SHP77 treated with DMSO at 0.1 percent for 48 hours (cell line): ENCODE measurements around the gene HECTD3.
A peak's percentile ranks its signal among the peaks of the same experiment; 100 is the strongest.

Source experiments
- DNase-seq: peaks from one replicate; lab custom pipeline; 2025; lab: John Stamatoyannopoulos, UW

Gene HECTD3

GRCh38 chr1:45010855-45011811 is at the start of gene HECTD3:
Gene HECTD3, minus strand, starts transcription at chr1:45011324. Its CDS starts 67 bp downstream, at chr1:45011257.
- DNase-seq: peak; percentile 72

GRCh38 chr1:45059829-45060228 is 48.7 kb upstream of the HECTD3 start:
- no peak for DNase-seq

DNA sequence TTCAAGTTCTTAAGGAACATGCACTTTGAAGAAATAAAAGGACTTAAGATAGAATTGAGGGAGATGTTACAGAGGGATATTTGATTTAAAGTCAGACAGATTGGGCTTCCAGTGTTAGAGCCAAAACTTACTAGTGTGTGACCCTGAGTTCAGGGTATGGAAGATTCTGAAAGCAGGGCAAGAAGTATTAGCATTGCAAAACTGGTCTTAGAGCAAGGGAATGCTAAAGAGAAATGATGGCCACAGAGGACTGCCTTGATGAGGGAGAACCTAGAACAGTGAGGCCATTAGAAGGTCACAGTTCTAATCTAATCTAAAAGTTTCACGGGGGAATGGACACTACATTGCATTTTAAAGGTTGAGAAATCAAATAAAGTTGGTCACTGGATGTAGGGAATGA is 46.4 kb upstream of the HECTD3 start:
- no peak for DNase-seq

- no peak for DNase-seq
Measured at GRCh38 chr1:45051005-45051772, 40.1 kb upstream of the HECTD3 start.

DNA sequence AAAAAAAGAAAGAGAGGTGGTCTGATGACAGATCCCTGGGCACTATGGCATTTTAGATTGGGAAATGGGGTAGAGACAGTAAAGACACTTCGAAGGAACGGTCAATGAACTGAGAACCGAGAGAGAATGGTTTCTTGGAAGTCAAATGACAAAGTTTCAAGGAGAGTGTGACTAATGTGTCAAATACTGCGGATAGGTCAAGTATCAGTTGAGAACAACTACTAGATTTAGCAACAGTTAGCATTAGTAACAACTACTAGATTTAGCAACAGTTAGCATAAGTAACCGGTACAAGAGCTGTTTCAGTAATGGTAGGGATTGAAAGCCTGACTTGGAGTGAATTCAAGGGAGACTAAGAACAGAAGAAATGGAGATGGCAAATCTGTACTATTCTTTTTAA is 35.9 kb upstream of the HECTD3 start:
- DNase-seq: no peak

- DNase-seq: no peak
Measured at GRCh38 chr1:45044916-45045315, 33.8 kb upstream of the HECTD3 start.

- no peak for DNase-seq
Measured at GRCh38 chr1:45043094-45043493, 32.0 kb upstream of the HECTD3 start.

DNA sequence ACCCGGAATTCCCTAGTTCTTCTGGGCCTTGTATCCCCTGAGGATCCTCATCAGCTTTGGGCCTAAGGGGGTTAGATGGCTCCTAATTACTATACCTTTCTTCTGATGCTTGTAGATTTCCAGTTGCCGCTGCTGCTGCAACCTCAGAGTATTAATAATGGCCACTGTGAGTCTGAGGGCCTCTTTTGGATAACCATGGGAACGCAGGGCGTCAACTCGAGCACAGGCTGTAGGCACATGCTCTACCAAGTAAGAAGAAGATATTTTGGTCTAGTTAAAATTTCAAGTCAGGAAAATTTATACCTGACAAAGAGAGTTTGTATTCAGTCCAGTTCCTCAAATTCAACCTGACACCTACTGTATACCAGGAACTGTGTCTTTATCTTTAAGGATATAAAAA is 29.2 kb upstream of the HECTD3 start:
- DNase-seq: no peak

DNA sequence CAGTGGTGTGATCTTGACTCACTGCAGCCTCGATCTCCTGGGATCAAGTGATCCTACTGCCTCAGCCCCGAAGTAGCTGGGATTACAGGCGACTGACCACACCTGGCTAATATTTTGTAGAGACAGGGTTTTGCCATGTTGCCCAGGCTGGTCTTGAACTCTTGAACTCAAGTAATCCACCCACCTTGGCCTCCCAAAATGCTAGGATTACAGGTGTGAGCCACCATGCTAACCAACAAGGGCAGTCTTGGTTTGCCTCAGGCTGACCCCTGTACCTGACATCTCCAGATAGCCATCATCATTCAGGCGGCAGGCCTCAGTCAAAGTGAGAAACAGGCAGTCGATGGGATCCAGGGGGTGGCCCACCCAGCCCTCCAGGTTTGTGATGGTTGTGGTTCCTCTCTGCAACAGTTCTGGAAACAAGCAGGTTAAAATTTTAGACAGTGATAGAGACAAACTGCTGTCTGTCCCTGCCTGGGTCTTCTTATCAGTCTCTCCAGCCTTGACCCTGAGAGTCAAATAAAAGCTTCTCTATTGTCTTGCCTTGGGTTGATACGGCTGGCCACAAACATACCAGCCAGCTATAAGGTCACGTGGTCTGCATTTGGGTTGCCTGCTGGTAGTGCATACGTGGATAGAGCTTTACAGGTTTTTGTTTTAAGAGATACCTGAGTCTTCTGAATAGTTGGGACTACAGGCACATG is 27.7 kb upstream of the HECTD3 start:
- no peak for DNase-seq

DNA sequence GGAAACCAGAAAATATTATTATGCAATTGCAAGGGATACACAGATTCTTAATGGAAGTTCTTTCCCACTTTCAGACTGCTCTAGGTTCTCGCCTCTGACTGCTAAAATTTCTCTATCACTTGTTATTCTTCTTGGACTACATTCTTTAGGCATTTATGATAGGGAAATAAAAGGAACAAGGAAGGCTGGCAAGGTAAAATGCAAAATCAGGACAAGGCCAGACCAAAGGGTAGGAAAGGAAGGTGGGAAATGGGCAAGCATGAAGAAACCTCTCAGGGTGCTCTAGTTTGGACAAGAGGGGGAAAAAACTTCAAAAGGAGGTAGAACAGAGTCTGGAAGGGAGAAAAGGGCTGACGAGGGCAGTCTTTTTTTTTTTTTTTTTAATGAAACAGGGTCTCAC is 27.1 kb upstream of the HECTD3 start:
- DNase-seq: no peak

DNA sequence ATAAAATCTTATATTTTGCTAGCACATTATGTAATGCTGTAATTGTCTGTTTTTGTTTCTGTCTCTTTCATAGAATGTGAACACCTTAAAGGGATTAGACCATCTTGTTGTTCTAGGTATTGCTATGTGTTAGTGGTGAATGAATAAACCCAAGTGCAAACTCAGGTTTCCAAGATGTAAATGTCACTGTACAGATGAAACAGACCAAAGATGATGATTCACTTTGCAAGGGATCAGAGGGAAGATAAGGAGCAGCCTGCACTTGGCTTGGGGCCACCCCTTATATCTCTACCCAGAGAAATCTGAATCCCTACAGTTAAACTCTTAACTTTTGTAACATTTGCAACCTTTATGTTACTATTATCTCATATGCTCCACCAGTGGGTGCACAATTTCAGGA is 26.3 kb upstream of the HECTD3 start:
- DNase-seq: no peak

- no peak for DNase-seq
Measured at GRCh38 chr1:45035631-45036301, 24.6 kb upstream of the HECTD3 start.

DNA sequence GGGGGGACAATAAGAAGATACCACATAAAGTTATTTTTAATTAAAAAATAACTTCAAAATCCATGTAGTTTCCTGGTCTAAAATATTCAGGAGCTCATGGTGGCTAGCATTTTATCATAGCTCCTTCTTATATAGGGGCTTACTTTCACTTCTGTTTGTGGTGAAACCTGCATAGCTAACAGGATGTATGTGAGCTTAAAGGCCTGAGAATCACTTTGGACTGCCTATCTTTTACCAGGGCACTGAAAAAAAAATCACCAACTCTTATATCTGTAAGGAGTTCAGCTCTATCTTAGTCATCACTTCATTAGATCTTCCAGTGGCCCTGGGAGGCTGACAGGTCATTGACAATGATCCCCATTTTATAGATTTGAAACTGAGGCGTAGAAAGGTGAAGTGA is 22.2 kb upstream of the HECTD3 start:
- no peak for DNase-seq

- DNase-seq: no peak
Measured at GRCh38 chr1:45032837-45033236, 21.7 kb upstream of the HECTD3 start.

DNA sequence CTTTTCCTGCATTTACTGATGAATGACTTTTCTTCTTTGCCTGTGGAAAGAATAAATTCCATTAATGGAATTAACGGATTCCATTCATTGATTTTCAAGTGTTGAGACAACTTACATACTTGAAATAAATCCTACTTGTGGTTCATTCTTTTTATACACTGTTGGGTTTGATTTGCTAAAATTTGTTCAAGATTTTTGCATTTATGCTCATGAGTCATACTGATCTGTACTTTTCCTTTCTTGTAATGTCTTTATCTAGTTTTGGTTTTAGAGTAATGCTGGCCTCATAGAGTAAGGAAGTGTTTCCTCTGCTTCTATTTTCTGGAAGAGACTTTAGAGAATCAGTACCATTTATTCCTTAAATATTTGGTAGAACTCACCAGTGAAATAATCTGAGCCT is 15.3 kb upstream of the HECTD3 start:
- DNase-seq: no peak

GRCh38 chr1:45023663-45024062 is 12.5 kb upstream of the HECTD3 start:
- DNase-seq: no peak

- DNase-seq: peak; percentile 85
Measured at GRCh38 chr1:45018599-45019230, 7.6 kb upstream of the HECTD3 start.

DNA sequence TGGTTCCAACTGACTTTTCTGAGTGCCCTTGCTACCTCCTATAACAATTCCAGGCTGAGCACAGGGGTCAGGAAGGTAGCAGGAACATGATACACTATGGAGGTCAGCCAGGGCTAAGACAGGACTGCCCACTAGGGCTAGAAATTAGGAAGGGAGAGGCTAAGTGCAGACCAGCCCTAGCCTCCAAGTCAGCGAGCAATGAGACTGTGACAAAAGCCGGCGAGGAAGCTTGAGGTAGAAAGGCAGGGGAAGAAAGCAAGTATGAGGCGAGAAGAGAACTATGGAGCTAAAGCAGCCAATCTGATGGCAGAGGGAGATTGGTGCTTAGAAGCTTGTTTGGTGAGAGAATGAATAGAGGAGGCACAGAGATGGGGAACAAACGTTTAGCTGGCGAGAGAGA is 5.6 kb upstream of the HECTD3 start:
- DNase-seq: no peak

DNA sequence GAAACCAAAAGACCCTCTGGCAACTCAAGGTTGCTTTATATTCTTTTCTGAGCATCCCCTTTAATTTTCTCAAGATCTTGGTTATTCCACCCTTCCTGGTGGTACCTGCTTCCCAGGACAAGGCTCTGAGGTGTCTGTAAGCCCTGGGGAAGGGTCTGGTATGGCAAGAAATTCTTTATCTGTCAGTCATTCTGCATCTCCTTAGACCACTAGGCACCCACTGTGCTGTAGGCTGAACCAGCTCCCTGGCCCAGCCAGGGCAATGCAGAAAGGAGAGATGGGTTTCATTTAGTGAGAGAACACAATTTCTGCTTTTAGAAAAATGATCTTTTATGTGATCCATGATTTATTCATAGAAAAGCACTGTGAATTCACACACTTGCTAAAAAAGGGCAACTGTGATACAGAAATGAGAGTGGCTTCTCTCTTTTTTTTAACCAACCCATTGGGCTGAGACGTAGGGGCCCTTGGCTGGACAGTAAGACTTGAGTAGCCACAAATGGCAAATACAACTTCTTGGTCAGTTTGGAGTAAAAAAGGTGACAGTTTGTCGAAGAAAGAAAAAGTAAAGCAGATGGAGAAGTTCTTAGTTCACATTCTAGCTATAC is 5.1 kb upstream of the HECTD3 start:
- no peak for DNase-seq

DNA sequence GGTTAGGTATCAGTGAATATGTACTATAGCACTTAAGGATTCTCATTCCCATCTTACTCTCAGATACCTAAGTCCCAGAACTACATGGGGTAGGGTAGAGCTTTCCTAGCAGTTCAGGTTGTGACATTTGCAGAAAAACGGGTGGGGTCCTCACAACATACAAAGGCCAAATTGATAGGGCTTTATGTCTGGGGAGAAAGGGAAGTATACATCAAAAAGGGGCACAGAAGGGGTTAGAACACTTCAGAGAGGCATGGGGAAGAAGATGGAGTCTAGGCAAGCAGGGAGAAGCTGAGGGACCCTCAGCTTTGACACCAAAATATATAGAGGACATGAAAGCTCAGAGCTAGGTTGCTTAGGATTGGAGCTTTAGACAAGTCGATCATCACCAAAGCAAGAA is 4.6 kb upstream of the HECTD3 start:
- DNase-seq: no peak
